Stimulated activated naive CD4-positive, alpha-beta T cell (primary cell): ENCODE measurements around the gene DOCK8.
A peak's percentile ranks its signal among the peaks of the same experiment; 100 is the strongest.
"Not testable (repeated sequence)": the region's sequence is repeated elsewhere in the genome, so short reads cannot be mapped to it uniquely, and the experiment has no call there.

Experiments used
- DNase-seq, 6 experiments: peaks; one replicate each; lab custom pipeline; 2025; lab: John Stamatoyannopoulos, UW

DOCK8 gene

DNA sequence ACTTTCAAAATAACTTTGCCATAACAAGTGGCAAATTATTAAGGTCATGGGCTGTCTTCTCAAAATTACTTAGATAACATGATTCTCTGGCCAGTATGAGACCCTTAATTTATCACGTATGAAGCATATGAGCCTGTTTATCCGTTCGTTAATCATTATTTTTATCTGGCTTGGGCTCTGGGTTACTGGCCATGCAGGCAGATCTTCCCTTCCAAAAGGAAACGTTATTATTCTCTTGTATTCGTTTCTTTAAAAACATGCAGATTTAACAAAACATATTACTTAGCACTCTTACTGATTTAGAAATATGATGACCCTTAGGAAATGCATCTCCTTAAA lies 148.6 kb downstream of the DOCK8 start:
- DNase-seq = no peak

DNA sequence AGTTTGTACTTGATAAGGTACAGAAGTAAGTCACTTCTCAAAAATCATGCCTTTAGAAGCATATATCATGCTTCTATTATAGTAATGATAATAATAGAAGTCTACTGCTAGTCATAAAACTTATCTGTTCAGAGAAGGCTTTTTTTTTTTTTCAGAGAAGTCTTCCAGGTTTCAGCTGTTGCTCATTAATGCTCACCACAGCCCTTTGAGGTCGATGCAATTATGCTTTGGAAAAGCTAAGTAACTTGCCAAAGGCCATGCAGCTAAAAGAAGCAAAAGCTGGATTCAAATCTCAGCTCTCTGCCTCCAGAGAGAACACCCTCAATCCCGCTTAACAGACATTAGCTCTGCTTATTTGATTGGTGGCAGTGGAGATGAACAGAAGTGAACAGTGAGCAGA lies 150.8 kb downstream of the DOCK8 start:
- no peak for DNase-seq

DNA sequence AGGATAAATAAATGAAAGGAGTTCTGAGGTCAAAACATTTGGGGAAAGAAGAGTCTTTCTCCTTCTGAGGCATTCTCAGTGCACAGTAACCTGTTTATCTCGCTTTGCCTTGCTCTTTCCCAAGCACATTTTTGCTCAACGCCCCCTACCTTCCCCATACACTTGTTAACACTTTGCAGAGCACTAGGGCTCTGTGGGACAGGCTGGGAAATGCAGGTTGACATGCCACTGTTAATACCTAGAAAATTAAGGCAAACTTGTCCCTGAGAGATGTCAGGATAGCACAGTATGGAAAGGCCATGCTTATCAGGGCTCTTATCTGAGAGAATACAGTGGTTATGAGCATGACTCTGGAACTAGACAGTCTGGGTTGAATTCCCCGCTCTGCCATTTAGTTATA lies 152.0 kb downstream of the DOCK8 start:
- DNase-seq = no peak

DNA sequence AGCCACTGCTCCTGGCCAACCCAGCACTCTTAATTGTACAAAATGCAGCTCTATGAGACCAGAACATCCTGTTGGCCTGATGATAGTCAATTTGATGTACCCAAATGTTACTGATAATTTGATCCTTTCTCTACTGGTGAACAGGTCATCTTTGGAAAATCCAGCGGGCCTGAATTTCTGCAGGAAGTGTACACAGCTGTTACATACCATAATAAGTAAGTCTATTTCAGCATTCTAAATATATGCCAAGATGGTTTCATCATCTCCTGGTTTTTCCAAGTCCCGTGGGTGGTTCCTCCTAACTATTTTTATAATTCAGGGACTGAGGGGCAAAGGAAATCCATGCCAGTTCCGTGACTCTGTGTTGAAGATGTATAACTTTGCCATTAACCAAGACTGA lies 155.4 kb downstream of the DOCK8 start:
- no peak for DNase-seq

DNA sequence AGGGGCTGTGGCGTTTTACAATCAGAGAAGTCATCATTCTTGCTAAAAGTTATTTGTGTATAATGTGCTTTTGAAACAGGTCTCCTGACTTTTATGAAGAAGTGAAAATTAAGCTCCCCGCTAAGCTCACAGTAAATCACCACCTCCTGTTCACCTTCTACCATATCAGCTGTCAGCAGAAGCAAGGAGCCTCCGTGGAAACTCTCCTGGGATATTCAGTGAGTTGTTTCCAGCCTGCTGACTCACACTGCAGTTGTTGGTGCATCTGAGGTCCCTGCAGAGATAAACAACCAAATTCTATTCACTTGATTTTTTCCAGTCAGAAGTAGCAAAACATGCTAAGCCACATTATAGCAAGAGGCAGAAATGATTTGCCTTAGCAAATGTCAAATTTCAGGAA lies 156.7 kb downstream of the DOCK8 start:
- DNase-seq = no peak

DNA sequence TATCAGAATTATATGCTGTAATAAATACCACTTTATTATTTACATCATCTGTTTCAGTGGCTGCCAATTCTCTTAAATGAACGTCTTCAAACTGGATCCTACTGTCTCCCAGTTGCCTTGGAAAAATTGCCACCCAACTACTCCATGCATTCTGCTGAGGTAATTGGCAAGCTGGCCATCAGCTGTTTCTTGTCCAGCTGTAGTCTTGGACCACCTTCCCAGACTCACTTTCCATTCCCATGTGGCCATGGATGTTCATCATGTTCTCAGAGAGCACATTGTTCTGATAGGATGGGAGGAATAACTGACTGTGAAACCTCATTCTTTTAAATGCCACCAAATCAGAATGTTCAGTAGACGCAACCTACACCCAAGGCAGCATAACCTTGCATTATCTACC lies 157.5 kb downstream of the DOCK8 start:
- no peak for DNase-seq

DNA sequence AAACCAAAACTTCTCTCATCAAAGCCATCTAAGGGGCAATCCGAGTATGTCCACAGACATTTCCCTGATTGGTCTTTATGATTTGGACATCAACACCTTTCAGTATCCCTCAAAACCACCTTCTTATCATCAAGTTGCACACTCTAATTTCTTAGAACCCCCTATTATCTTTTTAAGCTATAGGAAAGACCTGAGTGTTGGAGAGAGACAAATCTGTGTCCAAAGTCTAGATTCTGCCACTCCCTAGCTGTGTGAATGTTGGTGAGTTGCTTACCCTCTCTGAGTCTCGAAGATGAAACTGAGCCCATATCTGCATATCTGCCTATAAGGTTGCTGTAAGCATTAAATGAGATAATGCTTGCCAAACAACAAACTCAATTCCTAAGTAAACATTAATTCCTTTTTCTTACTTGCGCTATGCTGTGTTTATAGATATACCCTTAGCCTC lies 159.1 kb downstream of the DOCK8 start:
- DNase-seq = no peak

DNA sequence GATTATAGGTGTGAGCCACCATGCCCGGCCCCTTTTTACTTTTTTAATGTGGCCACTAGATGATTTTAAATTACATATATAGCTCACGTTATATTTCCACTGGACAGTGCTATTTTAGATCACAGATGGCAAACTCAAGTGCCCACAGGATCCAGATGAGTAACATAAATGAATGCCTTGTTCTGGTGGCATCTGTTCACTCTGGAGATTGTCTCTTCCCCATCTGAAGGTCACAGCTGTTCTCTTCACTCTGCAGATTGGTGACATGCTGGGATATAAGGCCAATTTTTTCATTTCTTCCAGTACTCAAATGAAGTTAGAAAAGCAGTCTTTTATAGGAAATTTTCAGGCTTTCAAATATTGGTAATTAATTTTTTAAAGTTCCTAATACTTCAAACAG lies 160.1 kb downstream of the DOCK8 start:
- DNase-seq = no peak

DNA sequence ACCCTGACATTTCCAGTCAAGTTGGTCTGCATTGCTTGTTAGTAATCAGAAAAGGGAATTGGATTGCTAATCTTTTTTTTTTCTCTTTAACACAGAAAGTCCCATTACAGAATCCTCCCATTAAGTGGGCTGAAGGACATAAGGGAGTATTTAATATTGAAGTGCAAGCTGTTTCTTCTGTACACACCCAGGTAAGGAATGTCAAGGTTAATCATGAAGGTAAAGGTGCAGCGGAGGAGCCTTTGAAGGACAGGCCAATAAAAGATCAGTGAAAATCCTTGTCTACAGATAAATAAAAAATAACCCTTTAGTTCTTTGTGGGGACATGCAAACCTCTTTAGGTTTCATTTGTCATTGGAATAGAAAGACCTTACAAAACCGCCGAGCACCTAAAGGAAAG lies 161.4 kb downstream of the DOCK8 start:
- no peak for DNase-seq

DNA sequence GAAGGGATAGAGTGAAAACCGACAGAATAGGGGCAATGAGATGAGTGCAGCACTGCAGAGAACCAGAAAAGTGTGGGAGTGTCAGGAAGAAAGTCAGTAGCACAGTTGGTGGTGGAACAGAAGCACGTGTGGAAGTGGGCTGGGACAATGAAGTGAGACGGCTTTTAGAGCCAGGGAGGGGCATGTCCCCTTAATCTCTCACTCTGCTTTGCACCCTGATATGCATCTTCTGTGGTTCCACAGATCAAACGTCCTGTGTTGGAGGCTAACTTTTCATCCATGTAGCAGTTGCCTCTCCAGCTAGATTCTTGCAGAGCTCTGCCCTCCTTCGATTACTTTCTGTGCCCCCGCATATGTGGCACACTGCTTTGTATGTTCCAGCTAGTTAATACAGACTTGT lies 163.6 kb downstream of the DOCK8 start:
- DNase-seq = no peak

DNA sequence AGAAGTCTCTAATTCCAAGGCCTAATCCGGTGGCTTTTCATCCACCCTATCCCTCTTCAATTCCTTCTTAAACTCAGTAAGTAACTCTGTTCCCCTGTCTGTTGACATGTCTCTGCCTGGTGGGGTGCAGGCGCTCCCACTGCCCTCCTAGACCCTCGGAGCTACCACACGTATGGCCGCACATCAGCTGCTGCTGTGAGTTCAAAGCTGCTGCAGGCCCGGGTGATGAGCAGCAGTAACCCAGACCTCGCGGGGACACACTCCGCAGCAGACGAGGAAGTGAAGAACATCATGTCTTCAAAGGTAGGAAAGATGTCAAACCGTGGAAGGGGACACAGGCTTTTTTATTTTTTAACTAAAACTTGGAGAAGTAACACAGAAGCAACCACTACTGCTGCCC lies 167.7 kb downstream of the DOCK8 start:
- DNase-seq = no peak

DNA sequence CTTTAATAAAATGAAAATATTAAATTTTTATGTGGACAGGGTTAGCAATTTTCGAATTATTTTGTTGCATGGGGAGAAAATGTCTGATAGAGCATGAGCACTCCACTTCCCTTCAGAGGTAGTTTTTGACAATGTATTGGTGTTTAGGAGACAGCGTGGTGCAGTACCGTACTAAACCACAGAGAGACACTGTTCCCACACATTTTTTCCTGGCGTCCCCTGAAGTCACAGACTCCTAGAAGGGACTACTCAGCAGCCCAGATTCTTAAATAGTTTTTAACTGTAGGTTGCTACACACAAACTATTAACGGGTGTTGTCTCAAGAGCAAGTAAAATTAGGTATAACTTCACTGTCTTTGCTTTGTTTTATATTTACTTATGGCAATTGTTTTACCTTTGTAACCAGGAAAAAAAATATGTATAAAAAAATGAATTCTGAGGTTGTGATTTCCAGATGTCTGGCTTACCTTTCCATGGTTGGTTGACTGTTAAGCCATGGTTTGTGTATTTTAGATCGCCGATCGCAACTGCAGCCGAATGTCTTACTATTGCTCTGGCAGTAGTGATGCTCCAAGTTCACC lies 171.2 kb downstream of the DOCK8 start:
- DNase-seq = peak in 2 of 6 experiments; percentile 8 to 12

DNA sequence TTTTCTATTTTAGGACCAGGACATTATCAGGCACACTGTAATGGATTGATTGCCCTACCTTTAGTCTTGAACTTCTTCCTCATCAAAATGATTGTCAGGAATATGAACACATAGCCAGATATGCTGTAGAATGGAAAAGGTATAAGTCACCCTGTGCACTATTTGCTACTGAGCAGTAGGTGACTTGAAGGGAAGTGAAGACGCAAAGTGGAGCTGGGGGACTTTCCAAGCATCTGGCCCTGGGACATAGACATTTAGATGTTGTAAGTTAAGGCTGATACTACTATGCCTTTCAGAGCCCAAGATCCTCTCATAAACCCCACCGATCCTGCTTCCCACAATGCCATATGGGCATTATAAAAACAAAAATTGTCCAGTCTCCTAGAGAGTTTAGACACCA lies 174.5 kb downstream of the DOCK8 start:
- DNase-seq = no peak

DNA sequence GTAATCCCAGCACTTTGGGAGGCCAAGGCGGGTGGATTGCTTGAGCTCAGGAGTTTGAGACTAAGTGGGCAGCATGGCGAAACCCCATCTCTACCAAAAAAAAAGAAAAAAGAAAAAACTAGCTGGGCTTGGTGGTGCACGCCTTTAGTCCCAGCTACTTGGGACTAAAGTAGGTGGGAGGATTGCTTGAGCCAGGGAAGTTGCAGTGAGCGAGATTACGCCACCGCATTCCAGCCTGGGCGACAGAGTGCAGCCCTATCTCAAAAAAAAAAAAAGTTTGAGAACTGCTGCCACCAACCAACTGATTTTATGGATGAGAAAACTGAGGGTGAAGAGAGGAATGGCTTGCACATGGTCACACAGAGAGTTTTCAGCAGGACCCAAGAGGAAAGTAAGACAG lies 175.1 kb downstream of the DOCK8 start:
- DNase-seq = no peak

DNA sequence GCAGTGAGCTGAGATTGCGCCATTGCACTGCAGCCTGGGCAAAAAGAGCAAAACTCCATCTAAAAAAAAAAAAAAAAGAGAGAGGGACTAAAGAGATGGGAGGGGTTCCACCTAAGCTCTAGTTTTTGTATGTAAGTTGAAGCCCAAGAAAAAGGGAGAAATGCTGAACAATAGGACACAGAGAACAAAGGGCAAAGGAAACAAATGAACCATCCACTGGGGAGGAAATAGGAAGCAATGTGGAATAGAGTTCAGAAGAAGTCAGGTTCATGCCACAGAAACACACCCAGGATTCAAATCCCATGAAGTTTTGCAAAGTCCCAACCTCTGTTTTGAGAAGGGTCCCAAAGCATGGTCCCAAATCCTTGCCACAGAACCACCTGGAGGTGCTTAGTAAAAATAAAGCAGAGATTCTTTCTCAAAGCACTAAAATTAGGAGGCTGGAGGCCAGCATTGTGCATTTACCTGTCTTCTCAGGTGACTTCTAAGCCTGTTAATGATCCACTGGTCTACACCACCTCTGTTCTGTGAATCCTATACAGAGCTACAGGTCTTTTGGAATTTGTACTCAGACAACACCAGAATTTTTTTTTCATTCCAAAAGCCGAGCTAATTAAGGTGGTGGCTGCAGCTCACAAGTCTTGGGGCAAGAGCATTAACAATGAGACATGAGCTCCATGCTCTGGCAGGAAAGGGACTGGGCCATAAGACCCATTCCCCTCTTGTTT lies 177.6 kb downstream of the DOCK8 start:
- no peak for DNase-seq

DNA sequence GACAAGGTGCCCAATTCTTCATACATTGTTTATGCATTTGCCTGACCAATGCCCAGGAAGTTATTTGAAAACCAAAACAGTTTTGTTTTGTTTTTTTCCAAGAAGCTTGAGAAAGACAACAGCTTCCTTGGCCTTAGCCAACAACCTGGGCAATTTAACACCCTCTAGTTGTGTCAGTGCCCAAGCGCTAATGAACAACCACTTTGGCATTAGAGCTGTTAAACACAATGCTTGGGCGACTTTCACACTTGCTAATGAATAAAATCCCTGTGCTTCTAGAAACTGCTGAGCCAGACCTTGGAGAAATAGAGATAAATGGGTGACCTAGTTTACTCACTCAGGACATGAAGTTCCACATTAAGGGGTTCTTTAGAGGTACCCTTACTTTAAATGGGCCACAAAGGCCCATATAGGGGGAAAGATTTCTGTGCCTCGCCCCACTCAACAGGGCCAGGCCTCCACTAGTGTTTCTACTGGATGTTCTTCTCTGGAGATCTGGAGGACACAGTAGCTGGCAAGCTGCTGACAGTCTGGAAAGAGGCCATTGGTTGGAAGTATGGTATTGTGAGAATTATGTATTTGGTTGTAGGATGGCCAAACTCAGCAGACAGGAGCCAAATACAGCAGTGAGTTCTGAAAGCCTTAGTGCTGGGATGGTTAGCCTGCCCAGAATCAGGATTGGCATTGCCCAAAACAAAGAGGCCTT lies 179.8 kb downstream of the DOCK8 start:
- no peak for DNase-seq

DNA sequence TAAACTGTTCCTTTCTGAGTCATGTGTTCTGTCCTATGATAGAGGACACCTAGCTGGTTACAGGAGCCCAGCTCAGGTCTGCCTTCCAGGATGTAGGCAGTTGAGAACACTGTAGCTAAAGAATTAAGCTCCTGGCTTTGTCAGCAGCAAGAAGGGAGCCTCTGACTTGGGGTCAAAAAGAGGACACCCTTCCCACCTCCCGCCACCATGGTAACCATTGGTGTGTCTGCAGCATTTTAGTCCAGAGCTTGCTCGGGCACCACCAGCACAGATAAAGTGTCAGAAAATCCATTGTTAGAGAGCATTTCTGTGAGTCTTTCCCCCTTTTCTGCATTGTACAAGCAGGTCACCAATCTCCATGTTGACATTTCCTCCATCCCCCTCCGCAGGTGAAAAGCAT lies 181.7 kb downstream of the DOCK8 start:
- no peak for DNase-seq

DNA sequence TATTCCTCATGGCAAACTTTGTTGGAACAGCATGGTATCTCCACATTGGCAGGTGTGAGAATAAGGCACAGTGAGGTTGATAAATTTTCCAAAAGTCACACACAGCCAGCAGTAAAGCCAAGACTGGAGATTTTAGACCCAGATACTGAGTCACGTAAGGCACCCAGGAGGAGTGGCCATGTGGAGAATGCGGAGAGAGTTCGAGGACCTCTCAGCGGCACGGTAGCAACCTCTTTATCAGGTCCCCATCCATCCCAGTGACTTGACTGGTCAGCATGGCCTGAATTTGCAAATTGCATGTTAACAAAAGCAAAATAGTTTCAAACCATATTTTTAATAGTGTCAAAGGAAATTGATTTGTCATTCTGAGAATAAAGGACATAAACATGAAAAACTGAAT lies 183.4 kb downstream of the DOCK8 start:
- DNase-seq = no peak

DNA sequence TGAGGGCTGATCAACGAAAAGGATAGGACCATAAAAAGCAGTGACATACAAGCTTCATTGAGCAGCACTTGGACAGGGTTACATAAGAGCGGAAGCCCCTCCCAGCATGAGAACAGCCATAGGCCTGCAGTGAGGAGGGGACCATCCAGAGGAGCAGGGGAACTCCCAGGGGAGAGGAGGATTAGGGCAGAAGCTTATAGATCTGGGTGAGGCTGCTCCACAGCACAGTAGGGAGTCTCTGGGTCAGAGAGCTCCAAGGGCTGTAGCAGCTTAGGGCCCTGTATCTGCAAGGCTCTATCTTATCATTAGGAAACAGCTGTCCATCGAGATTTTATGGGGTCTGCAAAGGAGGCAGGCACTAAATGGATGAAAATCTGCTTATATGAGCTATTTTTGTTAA lies 186.6 kb downstream of the DOCK8 start:
- DNase-seq = no peak

DNA sequence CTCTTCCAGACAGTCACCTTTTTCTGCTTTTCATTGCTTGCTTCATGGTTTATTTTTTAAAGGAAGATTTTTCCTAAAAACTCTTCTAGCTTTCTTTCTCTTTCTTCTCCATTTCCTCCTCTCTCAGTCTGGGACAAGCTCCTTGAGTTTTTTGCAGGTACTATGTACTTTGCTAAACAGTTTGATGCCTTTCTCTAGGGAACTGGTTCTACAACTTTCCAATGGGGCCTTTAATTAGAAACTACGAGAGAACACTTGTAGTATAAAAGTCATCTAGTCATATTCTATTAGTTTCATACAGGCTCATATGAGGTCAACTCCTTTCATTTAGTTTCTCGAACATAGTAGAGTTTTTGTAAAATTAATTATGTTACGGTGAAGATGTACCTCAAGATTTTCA lies 189.6 kb downstream of the DOCK8 start:
- DNase-seq = no peak

DNA sequence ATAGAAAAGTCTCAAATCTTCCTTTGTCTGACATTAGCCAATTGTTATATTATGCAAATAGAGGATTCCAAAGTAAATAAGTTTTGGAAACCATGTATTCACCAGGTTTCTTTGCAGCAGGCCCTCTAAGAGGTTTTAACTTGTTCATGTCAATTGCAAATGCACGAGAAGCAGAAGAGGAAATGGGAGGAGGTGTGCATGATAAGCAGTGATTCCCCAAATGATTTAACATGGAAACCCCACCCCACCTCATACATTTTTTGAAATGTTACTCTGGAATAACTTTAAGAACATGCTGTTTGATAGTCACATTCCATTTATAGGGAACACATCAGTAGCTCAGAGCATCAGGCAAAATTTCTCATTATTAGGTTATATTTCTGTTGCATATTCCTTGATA lies 190.7 kb downstream of the DOCK8 start:
- DNase-seq = no peak

DNA sequence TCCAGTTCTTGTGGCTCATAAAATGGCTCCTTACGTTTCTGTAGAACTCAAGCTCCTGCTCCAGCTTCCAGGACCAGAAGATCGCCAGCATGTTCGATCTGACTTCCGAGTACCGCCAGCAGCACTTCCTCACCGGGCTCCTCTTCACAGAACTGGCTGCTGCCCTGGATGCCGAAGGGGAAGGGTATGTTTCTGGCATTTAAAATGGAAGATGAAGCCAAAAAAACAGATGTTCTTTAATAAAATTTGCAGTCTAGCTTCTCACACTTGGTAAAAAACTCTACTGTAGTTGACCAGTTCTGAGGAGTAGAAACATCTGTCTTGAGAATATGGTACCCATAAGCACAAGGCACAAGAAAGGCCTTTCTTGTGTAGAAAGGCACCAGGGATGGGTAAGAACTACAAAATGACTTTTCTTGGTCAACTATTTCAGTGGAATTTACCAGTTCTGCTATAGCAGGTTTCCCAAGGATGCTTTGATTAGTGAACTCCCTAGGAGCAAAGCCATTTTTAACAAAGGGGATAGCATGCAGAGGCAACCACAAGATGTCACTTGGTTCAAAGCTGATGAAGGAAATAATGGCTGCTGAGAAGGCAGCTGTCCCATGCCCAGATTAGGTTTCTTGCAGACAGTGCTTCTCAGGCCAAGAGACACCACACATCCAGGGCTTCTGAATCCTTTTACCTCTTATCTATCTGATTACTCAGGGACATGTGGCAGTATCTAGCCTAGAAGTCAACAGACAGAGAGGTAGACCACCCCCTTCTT lies 192.4 kb downstream of the DOCK8 start:
- DNase-seq = no peak

DNA sequence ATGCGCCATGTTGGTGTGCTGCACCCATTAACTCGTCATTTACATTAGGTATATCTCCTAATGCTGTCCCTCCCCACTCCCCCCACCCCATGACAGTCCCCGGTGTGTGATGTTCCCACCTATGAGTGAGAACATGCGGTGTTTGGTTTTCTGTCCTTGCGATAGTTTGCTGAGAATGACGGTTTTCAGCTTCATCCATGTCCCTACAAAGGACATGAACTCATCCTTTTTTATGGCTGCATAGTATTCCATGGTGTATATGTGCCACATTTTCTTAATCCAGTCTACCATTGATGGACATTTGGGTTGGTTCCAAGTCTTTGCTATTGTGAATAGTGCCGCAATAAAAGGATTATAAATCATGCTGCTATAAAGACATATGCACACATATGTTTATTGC lies 195.0 kb downstream of the DOCK8 start:
- DNase-seq = not testable (repeated sequence)
